ENCODE measurements around the gene CRMP1.

DNA sequence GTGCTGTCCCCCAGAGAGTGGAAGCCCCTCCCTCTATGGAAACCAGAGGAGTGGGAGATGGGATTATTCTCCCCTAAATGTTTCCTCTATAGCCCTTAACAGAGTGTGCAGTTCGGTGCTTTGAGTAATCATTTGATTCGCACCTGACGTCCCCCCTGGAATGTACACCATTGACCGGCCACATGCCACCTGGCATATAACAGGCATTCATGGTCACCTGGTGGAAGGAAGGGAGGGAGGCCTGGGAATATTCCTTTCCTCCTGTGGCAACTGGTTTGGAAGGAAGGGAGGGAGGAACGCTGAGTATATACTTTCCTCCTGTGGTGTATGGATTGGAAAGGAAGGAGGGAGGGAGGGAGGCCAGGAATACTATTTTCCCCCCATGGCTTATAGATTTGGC, 77.2 kb downstream of the CRMP1 start:
- TF ChIP-seq, protein P1, sequence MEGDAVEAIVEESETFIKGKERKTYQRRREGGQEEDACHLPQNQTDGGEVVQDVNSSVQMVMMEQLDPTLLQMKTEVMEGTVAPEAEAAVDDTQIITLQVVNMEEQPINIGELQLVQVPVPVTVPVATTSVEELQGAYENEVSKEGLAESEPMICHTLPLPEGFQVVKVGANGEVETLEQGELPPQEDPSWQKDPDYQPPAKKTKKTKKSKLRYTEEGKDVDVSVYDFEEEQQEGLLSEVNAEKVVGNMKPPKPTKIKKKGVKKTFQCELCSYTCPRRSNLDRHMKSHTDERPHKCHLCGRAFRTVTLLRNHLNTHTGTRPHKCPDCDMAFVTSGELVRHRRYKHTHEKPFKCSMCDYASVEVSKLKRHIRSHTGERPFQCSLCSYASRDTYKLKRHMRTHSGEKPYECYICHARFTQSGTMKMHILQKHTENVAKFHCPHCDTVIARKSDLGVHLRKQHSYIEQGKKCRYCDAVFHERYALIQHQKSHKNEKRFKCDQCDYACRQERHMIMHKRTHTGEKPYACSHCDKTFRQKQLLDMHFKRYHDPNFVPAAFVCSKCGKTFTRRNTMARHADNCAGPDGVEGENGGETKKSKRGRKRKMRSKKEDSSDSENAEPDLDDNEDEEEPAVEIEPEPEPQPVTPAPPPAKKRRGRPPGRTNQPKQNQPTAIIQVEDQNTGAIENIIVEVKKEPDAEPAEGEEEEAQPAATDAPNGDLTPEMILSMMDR (IDR thresholded peaks at IDR 0.05; ENCODE audit: low read depth, low read length) = no peak
- no peak for TF ChIP-seq MYC (IDR thresholded peaks at IDR 0.05; ENCODE audit: low read depth, low read length)
